ENCODE data around the gene TMPRSS11B. TPM values are rescaled to one million over a fixed set of nuclear protein-coding genes. Genes with fewer than 3 reads are reported as not detected.
A peak's percentile ranks its signal among the peaks of the same experiment; 100 is the strongest.

The TMPRSS11B gene
- total RNA-seq, 1 donor: not detected

DNA sequence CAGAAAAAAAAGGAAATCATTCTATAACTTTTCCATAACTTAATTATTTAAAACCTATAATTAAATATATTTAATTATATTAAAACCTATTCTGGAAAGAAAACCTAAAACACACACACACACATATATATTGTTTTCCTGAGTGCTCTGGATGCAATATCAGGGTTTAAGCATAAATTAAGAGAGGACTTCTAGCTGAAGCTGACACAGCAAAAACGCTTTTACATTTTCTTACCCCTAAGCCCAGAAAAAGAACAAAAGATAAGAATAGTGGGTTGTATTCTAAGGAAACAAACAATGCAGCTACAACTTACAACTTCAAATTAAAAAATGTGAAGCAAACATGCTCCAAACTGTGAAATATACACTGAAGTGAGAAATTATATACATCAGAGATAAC is 52.3 kb downstream of the TMPRSS11B start:
- Histone ChIP-seq H2AFZ (ENCODE audit: low read length) (no peak overlapping the region), H3K27ac (ENCODE audit: low read depth, low read length) (no peak overlapping the region), H3K79me2 (ENCODE audit: insufficient read depth, low read length) (no peaks in the 10 kb centered on the region), H3K27me3 (ENCODE audit: insufficient read depth, low read length) (no peaks in the 10 kb centered on the region), H4K20me1 (ENCODE audit: insufficient read depth, low read length) (no peaks in the 10 kb centered on the region), H3K9me3 (ENCODE audit: low read depth, low read length) (no peaks in the 10 kb centered on the region), H3K36me3 (ENCODE audit: insufficient read depth, low read length) (no peaks in the 10 kb centered on the region), H3K4me1 (ENCODE audit: insufficient read depth, low read length) (no peaks in the 10 kb centered on the region), H3K4me2 (ENCODE audit: insufficient read depth, low read length) (no peak overlapping the region), H3K4me3 (ENCODE audit: insufficient read depth, low read length) (no peak overlapping the region)
- TF ChIP-seq, protein P1, sequence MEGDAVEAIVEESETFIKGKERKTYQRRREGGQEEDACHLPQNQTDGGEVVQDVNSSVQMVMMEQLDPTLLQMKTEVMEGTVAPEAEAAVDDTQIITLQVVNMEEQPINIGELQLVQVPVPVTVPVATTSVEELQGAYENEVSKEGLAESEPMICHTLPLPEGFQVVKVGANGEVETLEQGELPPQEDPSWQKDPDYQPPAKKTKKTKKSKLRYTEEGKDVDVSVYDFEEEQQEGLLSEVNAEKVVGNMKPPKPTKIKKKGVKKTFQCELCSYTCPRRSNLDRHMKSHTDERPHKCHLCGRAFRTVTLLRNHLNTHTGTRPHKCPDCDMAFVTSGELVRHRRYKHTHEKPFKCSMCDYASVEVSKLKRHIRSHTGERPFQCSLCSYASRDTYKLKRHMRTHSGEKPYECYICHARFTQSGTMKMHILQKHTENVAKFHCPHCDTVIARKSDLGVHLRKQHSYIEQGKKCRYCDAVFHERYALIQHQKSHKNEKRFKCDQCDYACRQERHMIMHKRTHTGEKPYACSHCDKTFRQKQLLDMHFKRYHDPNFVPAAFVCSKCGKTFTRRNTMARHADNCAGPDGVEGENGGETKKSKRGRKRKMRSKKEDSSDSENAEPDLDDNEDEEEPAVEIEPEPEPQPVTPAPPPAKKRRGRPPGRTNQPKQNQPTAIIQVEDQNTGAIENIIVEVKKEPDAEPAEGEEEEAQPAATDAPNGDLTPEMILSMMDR (IDR thresholded peaks at IDR 0.05; ENCODE audit: extremely low read depth, low read depth, low read length): no peak
- no peak for DNase-seq (ENCODE audit: insufficient read length, low spot score, missing footprints)

DNA sequence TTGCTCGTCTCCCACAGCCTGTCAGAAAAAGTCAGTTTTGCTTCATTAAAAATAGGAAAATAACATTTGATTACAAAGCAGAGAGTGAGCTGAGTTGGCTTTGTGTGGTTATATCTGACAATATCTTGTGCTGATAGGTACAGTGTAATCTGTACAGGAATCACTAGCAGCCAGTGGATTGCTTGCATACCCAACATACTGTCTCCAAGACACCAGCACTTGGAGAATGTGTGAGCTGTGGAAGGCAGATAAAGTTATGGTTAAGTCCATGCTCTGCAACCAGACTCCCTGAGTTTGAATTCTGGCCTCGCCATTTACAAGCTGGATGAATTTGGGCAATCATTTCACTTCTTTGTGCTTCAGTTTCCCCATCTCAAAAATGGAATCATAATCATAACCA is 58.3 kb downstream of the TMPRSS11B start:
- no peaks in the 10 kb centered on the region for H3K36me3 ChIP-seq (ENCODE audit: insufficient read depth, low read length)
- TF ChIP-seq, protein P1 (IDR thresholded peaks at IDR 0.05; ENCODE audit: extremely low read depth, low read depth, low read length): no peak
- H3K4me3 ChIP-seq (ENCODE audit: insufficient read depth, low read length): no peak overlapping the region
- DNase-seq (ENCODE audit: insufficient read length, low spot score, missing footprints): no peak
- no peak overlapping the region for H3K4me2 ChIP-seq (ENCODE audit: insufficient read depth, low read length)
- no peak overlapping the region for H2AFZ ChIP-seq (ENCODE audit: low read length)
- H3K4me1 ChIP-seq (ENCODE audit: insufficient read depth, low read length): no peaks in the 10 kb centered on the region
- no peaks in the 10 kb centered on the region for H3K9me3 ChIP-seq (ENCODE audit: low read depth, low read length)
- H4K20me1 ChIP-seq (ENCODE audit: insufficient read depth, low read length): no peaks in the 10 kb centered on the region
- no peaks in the 10 kb centered on the region for H3K79me2 ChIP-seq (ENCODE audit: insufficient read depth, low read length)
- no peak overlapping the region for H3K27ac ChIP-seq (ENCODE audit: low read depth, low read length)
- H3K27me3 ChIP-seq (ENCODE audit: insufficient read depth, low read length): no peaks in the 10 kb centered on the region

DNA sequence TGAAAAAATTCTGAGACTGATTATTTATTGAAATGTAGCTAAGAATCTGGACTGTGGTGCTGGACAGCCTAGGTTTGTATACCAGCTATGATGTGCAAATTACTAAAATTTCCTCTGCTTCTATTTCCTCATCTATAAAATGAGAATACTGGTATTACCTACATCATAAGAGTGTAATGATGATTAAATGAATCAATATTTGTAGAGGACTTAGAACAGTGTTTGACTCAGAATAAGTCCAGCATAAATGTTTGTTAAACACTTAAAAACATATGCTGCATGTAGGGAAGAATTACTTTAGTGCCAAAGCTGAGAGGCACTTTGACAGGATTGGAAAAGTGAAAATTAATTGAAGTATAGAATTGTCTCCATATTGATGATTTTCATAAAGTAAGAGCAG is 60.6 kb downstream of the TMPRSS11B start:
- TF ChIP-seq, protein P1 (IDR thresholded peaks at IDR 0.05; ENCODE audit: extremely low read depth, low read depth, low read length): no peak
- no peaks in the 10 kb centered on the region for H3K27me3 ChIP-seq (ENCODE audit: insufficient read depth, low read length)

DNA sequence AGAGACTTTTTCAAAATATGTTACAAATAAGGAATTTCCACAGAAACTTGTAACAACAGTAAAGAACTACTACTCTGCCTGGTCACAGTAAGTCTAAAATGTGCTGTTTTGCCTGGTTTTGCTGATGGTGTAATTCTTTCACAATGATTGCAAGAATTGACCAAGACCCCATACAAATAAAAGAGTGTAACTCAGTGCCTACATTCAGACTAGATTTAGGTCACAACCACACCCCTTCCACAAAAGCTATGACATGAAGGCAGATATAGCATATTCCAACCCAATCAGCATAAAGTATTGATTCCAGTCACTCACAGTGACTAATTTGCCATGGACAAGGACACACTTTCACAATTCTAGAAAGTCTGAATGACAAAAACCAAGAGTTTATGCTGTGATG is 62.1 kb downstream of the TMPRSS11B start:
- DNase-seq (ENCODE audit: insufficient read length, low spot score, missing footprints): peak; percentile 68
- Histone ChIP-seq H3K27ac (ENCODE audit: low read depth, low read length) (no peak overlapping the region), H3K36me3 (ENCODE audit: insufficient read depth, low read length) (no peaks in the 10 kb centered on the region), H3K4me3 (ENCODE audit: insufficient read depth, low read length) (no peak overlapping the region), H3K4me2 (ENCODE audit: insufficient read depth, low read length) (no peak overlapping the region), H3K4me1 (ENCODE audit: insufficient read depth, low read length) (no peaks in the 10 kb centered on the region), H3K9me3 (ENCODE audit: low read depth, low read length) (no peaks in the 10 kb centered on the region), H2AFZ (ENCODE audit: low read length) (no peak overlapping the region), H3K27me3 (ENCODE audit: insufficient read depth, low read length) (no peaks in the 10 kb centered on the region), H3K79me2 (ENCODE audit: insufficient read depth, low read length) (no peaks in the 10 kb centered on the region), H4K20me1 (ENCODE audit: insufficient read depth, low read length) (no peaks in the 10 kb centered on the region)
- TF ChIP-seq, protein P1 (IDR thresholded peaks at IDR 0.05; ENCODE audit: extremely low read depth, low read depth, low read length): no peak

More for the DNA sequence above, 60.6 kb downstream of the TMPRSS11B start:
- no peaks in the 10 kb centered on the region for H3K36me3 ChIP-seq (ENCODE audit: insufficient read depth, low read length)
- no peaks in the 10 kb centered on the region for H3K79me2 ChIP-seq (ENCODE audit: insufficient read depth, low read length)
- H3K4me2 ChIP-seq (ENCODE audit: insufficient read depth, low read length): no peak overlapping the region
- H3K4me1 ChIP-seq (ENCODE audit: insufficient read depth, low read length): no peaks in the 10 kb centered on the region
- no peak overlapping the region for H2AFZ ChIP-seq (ENCODE audit: low read length)
- no peaks in the 10 kb centered on the region for H4K20me1 ChIP-seq (ENCODE audit: insufficient read depth, low read length)
- no peak overlapping the region for H3K27ac ChIP-seq (ENCODE audit: low read depth, low read length)
- DNase-seq (ENCODE audit: insufficient read length, low spot score, missing footprints): no peak
- no peak overlapping the region for H3K4me3 ChIP-seq (ENCODE audit: insufficient read depth, low read length)
- H3K9me3 ChIP-seq (ENCODE audit: low read depth, low read length): no peaks in the 10 kb centered on the region
